ENCODE data around the gene PANK2.
"Not testable (repeated sequence)": the region's sequence is repeated elsewhere in the genome, so short reads cannot be mapped to it uniquely, and the experiment has no call there.

Gene PANK2

GRCh38 chr20:3927486-3928291 lies 38.5 kb downstream of the PANK2 start:
- no peak for DNase-seq (ENCODE audit: low spot score)

GRCh38 chr20:3929713-3930060 lies 40.5 kb downstream of the PANK2 start:
- DNase-seq (ENCODE audit: low spot score), result no peak

GRCh38 chr20:3930265-3931206 lies 41.3 kb downstream of the PANK2 start:
- no peak for DNase-seq (ENCODE audit: low spot score)

GRCh38 chr20:3931664-3932063 lies 42.5 kb downstream of the PANK2 start:
- DNase-seq (ENCODE audit: low spot score), result no peak

- DNase-seq (ENCODE audit: low spot score), result no peak
Measured at GRCh38 chr20:3932277-3932676, 43.1 kb downstream of the PANK2 start.

- DNase-seq (ENCODE audit: low spot score), result peak; percentile 28
Measured at GRCh38 chr20:3932681-3933080, 43.5 kb downstream of the PANK2 start.

- DNase-seq (ENCODE audit: low spot score), result no peak
Measured at GRCh38 chr20:3933218-3933617, 44.0 kb downstream of the PANK2 start.

- DNase-seq (ENCODE audit: low spot score), result no peak
Measured at GRCh38 chr20:3934624-3935023, 45.4 kb downstream of the PANK2 start.

- no peak for DNase-seq (ENCODE audit: low spot score)
Measured at GRCh38 chr20:3935295-3935955, 46.2 kb downstream of the PANK2 start.

GRCh38 chr20:3935956-3936340 lies 46.8 kb downstream of the PANK2 start:
- no peak for DNase-seq (ENCODE audit: low spot score)

GRCh38 chr20:3937618-3938017 lies 48.4 kb downstream of the PANK2 start:
- DNase-seq (ENCODE audit: low spot score), result no peak

- DNase-seq (ENCODE audit: low spot score), result no peak
Measured at GRCh38 chr20:3940905-3941304, 51.7 kb downstream of the PANK2 start.

- not testable (repeated sequence) for DNase-seq (ENCODE audit: low spot score)
Measured at GRCh38 chr20:3946666-3947065, 57.5 kb downstream of the PANK2 start.

GRCh38 chr20:3964719-3965118 lies 75.5 kb downstream of the PANK2 start:
- DNase-seq (ENCODE audit: low spot score), result no peak

GRCh38 chr20:3966571-3966970 lies 77.4 kb downstream of the PANK2 start:
- DNase-seq (ENCODE audit: low spot score), result no peak

- no peak for DNase-seq (ENCODE audit: low spot score)
Measured at GRCh38 chr20:3970016-3970415, 80.8 kb downstream of the PANK2 start.

GRCh38 chr20:3971145-3971544 lies 82.0 kb downstream of the PANK2 start:
- no peak for DNase-seq (ENCODE audit: low spot score)

- DNase-seq (ENCODE audit: low spot score), result no peak
Measured at GRCh38 chr20:3972161-3972560, 83.0 kb downstream of the PANK2 start.

- DNase-seq (ENCODE audit: low spot score), result not testable (repeated sequence)
Measured at GRCh38 chr20:3972631-3973030, 83.4 kb downstream of the PANK2 start.

- no peak for DNase-seq (ENCODE audit: low spot score)
Measured at GRCh38 chr20:3973705-3974104, 84.5 kb downstream of the PANK2 start.

- no peak for DNase-seq (ENCODE audit: low spot score)
Measured at GRCh38 chr20:3976511-3976910, 87.3 kb downstream of the PANK2 start.
